Testis (tissue), 3 donors: ENCODE measurements around the gene BTG2. TPM values are rescaled to one million over a fixed set of nuclear protein-coding genes. Genes with fewer than 3 reads are reported as not detected.

Experiments
- DNase-seq: peaks from one replicate; pipeline ENCODE4 v3.0.0-alpha.2; 2019
- H3K27ac ChIP-seq, 2 donors: fragments of 200-600 bp; sonication (generic); one replicate each; pipeline ENCODE4 v1.5.1; 2019
- H3K27me3 ChIP-seq: fragments of 200-600 bp; sonication (generic); one replicate; pipeline ENCODE4 v1.5.1; 2019
- H3K36me3 ChIP-seq: fragments of 200-600 bp; sonication (generic); one replicate; pipeline ENCODE4 v1.5.1; 2017; ENCODE audit warnings: low read depth; ENCODE audit errors: missing control alignments
- H3K4me1 ChIP-seq: fragments of 200-600 bp; sonication (generic); one replicate; pipeline ENCODE4 v1.5.1; 2019
- H3K4me3 ChIP-seq, 2 donors: fragments of 200-600 bp; sonication (generic); one replicate each; pipeline ENCODE4 v1.5.1; 2017 to 2019
- H3K9me3 ChIP-seq: fragments of 200-600 bp; sonication (generic); one replicate; pipeline ENCODE4 v1.5.1; 2017
- POLR2A ChIP-seq: fragments of 450-650 bp; IDR thresholded peaks from one replicate; pipeline ENCODE4 v1.6.1; 2017; ENCODE audit warnings: antibody characterized with exemption, mild to moderate bottlenecking, moderate library complexity
- WGBS, 2 donors: methylation state at CpG; one replicate each; pipeline ENCODE4 v1.1.5; 2018; 5-methylcytosine and 5-hydroxymethylcytosine counted together
- intact Hi-C: fragments of 100-400 bp; cut with DNase I; formaldehyde crosslinking; loops from one replicate; pipeline ENCODE4 v1.15.1; 2023; ENCODE audit warnings: low total_unique reads
- polyA plus RNA-seq: library from polyadenylated mRNA; stranded (reverse); fragments of 350-450 nt; fragmentation: Illumina TruSeq; extraction: RNeasy Lipid Tissue Mini Kit (QIAGEN cat#74804); gene quantifications from one replicate; pipeline ENCODE4 v1.2.3, GENCODE V29; 2014; ENCODE audit warnings: low read depth, low replicate concordance; ENCODE audit not compliant: insufficient read depth
- total RNA-seq, 2 donors: library from RNA; depleted of rRNA; stranded (reverse); fragments of >200 nt; gene quantifications; one replicate each; pipeline ENCODE4 v1.2.3, GENCODE V29; 2016
- TF ChIP-seq, protein P1 (sequence below), 3 experiments: fragments of 450-650 bp in 2 of 3; fragments of 200-600 bp in 1 of 3; sonication (generic) in 1 of 3; IDR thresholded peaks; one replicate each; pipeline ENCODE4 v1.5.1; 2016 to 2019; ENCODE audit warnings: antibody characterized with exemption in 3 of 3, mild to moderate bottlenecking in 2 of 3, moderate library complexity in 1 of 3

BTG2 gene
- total and polyA plus RNA-seq, 3 donors from 2014 or later: 14.5 to 25.4 (median 23.8) TPM

DNA sequence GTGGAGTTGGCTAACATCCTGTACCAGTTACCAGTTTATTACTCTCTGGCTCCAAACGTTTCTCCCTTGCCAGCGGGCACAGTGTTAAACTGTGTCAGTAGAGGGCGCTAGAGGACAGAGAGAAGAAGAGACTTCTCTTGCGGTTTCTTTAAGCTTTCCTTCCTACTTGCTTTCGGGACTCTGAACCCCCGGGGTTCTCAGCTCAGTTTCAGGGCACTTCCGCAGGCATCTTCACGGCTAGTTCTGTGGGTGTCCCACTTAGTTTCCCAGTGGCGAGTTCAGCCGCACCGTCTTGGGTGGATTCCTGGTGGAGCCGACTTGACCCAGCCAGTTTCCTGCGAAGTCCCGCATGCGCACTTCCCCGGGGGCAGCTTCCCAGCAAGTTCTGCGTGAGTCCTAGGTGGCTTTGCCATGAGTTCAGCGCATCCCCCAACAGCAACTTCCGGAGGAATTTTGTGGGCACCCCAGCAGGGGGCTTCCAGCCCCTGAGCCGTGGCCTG lies 37.9 kb upstream of the BTG2 start:
- DNase-seq: peak; percentile 89
- no peak for TF ChIP-seq POLR2A
- TF ChIP-seq, protein P1, sequence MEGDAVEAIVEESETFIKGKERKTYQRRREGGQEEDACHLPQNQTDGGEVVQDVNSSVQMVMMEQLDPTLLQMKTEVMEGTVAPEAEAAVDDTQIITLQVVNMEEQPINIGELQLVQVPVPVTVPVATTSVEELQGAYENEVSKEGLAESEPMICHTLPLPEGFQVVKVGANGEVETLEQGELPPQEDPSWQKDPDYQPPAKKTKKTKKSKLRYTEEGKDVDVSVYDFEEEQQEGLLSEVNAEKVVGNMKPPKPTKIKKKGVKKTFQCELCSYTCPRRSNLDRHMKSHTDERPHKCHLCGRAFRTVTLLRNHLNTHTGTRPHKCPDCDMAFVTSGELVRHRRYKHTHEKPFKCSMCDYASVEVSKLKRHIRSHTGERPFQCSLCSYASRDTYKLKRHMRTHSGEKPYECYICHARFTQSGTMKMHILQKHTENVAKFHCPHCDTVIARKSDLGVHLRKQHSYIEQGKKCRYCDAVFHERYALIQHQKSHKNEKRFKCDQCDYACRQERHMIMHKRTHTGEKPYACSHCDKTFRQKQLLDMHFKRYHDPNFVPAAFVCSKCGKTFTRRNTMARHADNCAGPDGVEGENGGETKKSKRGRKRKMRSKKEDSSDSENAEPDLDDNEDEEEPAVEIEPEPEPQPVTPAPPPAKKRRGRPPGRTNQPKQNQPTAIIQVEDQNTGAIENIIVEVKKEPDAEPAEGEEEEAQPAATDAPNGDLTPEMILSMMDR (IDR thresholded peaks at IDR 0.05): peak; percentile 87 to 95 (median 90)
- Histone ChIP-seq H3K36me3 (no peaks in the 10 kb centered on the region), H3K27ac (peak overlapping the region; percentile 85 to 93), H3K27me3 (no peaks in the 10 kb centered on the region), H3K4me1 (peaks cover 12% of the 10 kb centered on the region), H3K4me3 (peak overlapping the region; percentile 53 to 63), H3K9me3 (no peaks in the 10 kb centered on the region)
- intact Hi-C loops: no loop called here
- 0 to 2% methylated on average over 16 to 20 of the region's 20 CpGs for WGBS, 2 donors

DNA sequence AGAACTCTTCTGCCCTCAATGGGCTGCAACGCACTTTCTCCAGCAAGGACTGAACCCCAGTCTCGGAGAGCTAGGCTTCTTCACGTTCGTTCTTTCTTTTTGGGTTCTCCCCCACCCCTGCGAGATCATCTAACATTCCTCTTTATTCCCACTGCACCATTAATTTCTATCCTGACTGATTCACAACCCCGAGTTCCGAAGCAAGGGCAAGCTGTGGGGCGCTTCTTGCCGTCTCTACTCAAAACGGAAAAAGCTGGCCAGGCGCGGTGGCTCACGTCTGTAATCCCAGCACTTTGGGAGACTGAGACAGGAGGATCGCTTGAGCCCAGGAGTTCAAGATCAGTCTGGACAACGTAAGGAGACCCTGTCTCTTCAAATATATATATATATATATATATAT lies 37.4 kb upstream of the BTG2 start:
- peaks cover 12% of the 10 kb centered on the region for H3K4me1 ChIP-seq
- H3K36me3 ChIP-seq: no peaks in the 10 kb centered on the region
- DNase-seq: no peak
- peak overlapping the region; percentile 53 to 63 for H3K4me3 ChIP-seq
- TF ChIP-seq, protein P1 (IDR thresholded peaks at IDR 0.05): no peak
- TF ChIP-seq POLR2A: no peak
- 34 to 35% methylated on average over 15 of the region's 15 CpGs for WGBS, 2 donors
- peak overlapping the region; percentile 85 to 93 for H3K27ac ChIP-seq
- no peaks in the 10 kb centered on the region for H3K9me3 ChIP-seq
- intact Hi-C loops: no loop called here
- H3K27me3 ChIP-seq: no peaks in the 10 kb centered on the region

DNA sequence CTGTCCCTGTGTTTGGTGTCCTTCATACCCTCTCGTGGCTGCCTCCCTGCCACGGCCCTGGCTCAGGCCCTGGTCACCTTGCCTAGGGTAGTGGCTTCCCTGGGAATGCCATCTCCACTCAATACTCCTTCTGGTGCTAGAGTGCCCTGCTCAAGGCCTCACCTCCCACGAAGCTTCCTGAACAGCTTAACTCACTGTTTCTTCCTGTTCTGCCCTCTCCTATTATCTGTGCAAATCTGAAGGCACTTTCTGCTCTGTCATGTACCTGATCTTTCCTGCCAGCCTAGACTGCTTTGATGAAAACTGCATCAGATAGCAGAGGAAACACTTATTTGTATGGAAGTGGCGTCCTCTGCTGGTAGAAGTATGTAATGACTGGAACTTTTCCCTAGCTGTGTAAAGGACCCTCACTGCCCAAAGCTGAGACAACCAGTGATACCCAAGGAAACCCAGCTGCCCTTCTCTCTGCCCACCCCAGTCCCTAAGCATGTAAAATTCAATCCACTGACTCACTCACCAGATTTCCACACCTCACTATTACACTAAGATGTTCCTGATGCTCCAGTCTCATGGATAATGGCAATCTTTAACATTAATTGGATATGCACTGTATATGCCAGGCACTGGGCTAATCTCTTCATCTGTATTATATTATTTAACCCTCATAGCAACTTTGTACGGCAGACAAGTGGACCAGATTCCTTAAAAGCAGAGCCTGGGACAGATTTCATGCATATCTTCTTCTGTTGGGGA lies 36.2 kb upstream of the BTG2 start:
- peak; percentile 71 for DNase-seq
- TF ChIP-seq POLR2A: no peak
- TF ChIP-seq, protein P1 (IDR thresholded peaks at IDR 0.05): peak; percentile 93 to 99 (median 97)
- Histone ChIP-seq H3K27ac (peak overlapping the region in 1 of 2 donors; percentile 31), H3K27me3 (no peaks in the 10 kb centered on the region), H3K9me3 (no peaks in the 10 kb centered on the region), H3K4me3 (no peak overlapping the region), H3K36me3 (no peaks in the 10 kb centered on the region), H3K4me1 (peaks cover 22% of the 10 kb centered on the region)
- WGBS, 2 donors: 31 to 45% methylated on average over 5 of the region's 5 CpGs
- intact Hi-C loops: no loop called here

DNA sequence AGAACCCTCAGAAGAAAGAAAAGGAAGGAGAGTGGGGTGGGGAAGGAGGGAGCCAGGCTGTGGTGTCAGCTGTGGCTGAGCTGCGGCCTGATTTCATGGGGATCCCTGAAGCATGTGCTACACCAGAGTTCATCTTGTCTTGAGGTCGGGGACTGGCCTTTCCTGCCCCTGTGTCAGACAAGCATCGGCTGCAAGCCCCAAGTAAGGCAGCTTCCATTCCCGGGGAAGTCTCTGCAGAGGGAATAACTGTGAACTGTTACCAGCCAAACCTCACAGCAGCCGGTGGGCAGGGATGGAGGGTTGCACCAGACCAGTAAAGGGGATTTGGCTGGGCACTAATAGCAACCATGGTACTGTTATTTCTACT lies 35.7 kb upstream of the BTG2 start:
- DNase-seq: no peak
- no peak overlapping the region for H3K27ac ChIP-seq

More for the DNA sequence above, 35.7 kb upstream of the BTG2 start:
- intact Hi-C loops: loop anchor here (5.0 to 10.0 kb wide), 3 partner anchors 58 to 215 kb away; no protein-coding TSS in a partner anchor
- no peak overlapping the region for H3K4me3 ChIP-seq
- H3K4me1 ChIP-seq: peaks cover 27% of the 10 kb centered on the region
- TF ChIP-seq, protein P1 (IDR thresholded peaks at IDR 0.05): no peak
- no peak for TF ChIP-seq POLR2A
- 65 to 66% methylated on average over 5 of the region's 5 CpGs for WGBS, 2 donors
- no peaks in the 10 kb centered on the region for H3K36me3 ChIP-seq
- no peaks in the 10 kb centered on the region for H3K27me3 ChIP-seq
- H3K9me3 ChIP-seq: no peaks in the 10 kb centered on the region
